Measurements from ENCODE around the gene BICC1.

BICC1 gene

GRCh38 chr10:58782876-58783851, 270.5 kb downstream of the BICC1 start:
- H3K4me3 ChIP-seq (ENCODE audit: low read depth, low read length): no peak overlapping the region
- DNase-seq (ENCODE audit: low read depth): peak; percentile 68
- TF ChIP-seq CTCF (conservative IDR thresholded peaks at IDR 0.05; ENCODE audit: low read depth, low read length): no peak

- no peak for TF ChIP-seq CTCF (conservative IDR thresholded peaks at IDR 0.05; ENCODE audit: low read depth, low read length)
- H3K4me3 ChIP-seq (ENCODE audit: low read depth, low read length): no peak overlapping the region
These were observed 271.7 kb downstream of the BICC1 start for GRCh38 chr10:58784361-58784760.

GRCh38 chr10:58785354-58785753, 272.7 kb downstream of the BICC1 start:
- no peak for DNase-seq (ENCODE audit: low read depth)
- no peak for TF ChIP-seq CTCF (conservative IDR thresholded peaks at IDR 0.05; ENCODE audit: low read depth, low read length)
- no peak overlapping the region for H3K4me3 ChIP-seq (ENCODE audit: low read depth, low read length)

More at GRCh38 chr10:58784361-58784760, 271.7 kb downstream of the BICC1 start:
- no peak for DNase-seq (ENCODE audit: low read depth)

- no peak overlapping the region for H3K4me3 ChIP-seq (ENCODE audit: low read depth, low read length)
- peak; percentile 63 for DNase-seq (ENCODE audit: low read depth)
- no peak for TF ChIP-seq CTCF (conservative IDR thresholded peaks at IDR 0.05; ENCODE audit: low read depth, low read length)
These were observed 278.5 kb downstream of the BICC1 start for GRCh38 chr10:58791137-58791536.

- H3K4me3 ChIP-seq (ENCODE audit: low read depth, low read length): no peak overlapping the region
- TF ChIP-seq CTCF (conservative IDR thresholded peaks at IDR 0.05; ENCODE audit: low read depth, low read length): no peak
- DNase-seq (ENCODE audit: low read depth): no peak
These were observed 282.9 kb downstream of the BICC1 start for GRCh38 chr10:58795560-58795959.

- DNase-seq (ENCODE audit: low read depth): no peak
- H3K4me3 ChIP-seq (ENCODE audit: low read depth, low read length): no peak overlapping the region
- no peak for TF ChIP-seq CTCF (conservative IDR thresholded peaks at IDR 0.05; ENCODE audit: low read depth, low read length)
These were observed 283.6 kb downstream of the BICC1 start for GRCh38 chr10:58796242-58796641.

- no peak for TF ChIP-seq CTCF (conservative IDR thresholded peaks at IDR 0.05; ENCODE audit: low read depth, low read length)
- H3K4me3 ChIP-seq (ENCODE audit: low read depth, low read length): no peak overlapping the region
- no peak for DNase-seq (ENCODE audit: low read depth)
These were observed 284.2 kb downstream of the BICC1 start for GRCh38 chr10:58796824-58797223.
